ENCODE measurements around the gene MATN1. TPM values are rescaled to one million over a fixed set of nuclear protein-coding genes. Genes with fewer than 3 reads are reported as not detected.
A peak's percentile ranks its signal among the peaks of the same experiment; 100 is the strongest.

The MATN1 gene
- total RNA-seq, 1 experiment from 2014 or later: not detected

DNA sequence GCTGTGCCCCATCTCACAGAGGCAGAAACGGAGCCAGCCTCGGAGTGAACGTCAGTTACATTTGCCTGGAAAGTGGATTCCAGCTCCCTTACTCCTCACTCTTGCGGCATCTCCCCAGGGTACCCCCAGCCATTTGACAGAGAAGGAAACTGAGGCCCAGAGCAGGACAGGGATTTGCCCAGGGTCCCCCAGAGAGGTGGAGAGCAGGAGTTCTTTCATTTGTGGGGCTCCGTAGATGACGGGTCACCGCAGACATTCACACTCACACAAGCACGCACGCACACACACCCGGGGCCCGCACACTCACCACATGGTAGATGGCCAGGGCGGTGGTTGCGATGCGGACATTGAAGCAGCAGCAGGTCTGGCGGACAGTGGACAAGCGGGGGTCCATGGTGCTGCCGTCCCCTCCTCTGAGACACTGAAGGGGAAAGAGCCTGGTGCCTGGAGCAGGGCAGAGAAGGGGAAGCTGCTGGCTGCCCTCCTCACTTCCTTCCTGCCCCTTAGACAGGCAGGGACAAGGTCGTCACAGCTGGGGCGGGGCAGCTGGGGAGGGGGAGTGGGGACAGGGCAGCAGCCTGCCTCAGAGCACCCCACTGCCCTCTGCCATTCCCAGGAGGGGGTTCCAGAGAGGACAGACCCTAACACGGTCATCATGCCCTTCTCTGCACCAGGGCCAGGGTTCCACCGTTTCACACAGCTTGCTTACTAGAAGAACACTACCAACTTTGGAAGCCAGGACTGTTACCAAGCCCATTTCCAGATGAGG is 34.2 kb upstream of the MATN1 start, which contains the start of gene LAPTM5:
LAPTM5 (minus strand) TSS at position 423 of the 769 bp plus-strand sequence; CDS start at position 394, 29 bp downstream.
- no peak for DNase-seq (ENCODE audit: low spot score)

DNA sequence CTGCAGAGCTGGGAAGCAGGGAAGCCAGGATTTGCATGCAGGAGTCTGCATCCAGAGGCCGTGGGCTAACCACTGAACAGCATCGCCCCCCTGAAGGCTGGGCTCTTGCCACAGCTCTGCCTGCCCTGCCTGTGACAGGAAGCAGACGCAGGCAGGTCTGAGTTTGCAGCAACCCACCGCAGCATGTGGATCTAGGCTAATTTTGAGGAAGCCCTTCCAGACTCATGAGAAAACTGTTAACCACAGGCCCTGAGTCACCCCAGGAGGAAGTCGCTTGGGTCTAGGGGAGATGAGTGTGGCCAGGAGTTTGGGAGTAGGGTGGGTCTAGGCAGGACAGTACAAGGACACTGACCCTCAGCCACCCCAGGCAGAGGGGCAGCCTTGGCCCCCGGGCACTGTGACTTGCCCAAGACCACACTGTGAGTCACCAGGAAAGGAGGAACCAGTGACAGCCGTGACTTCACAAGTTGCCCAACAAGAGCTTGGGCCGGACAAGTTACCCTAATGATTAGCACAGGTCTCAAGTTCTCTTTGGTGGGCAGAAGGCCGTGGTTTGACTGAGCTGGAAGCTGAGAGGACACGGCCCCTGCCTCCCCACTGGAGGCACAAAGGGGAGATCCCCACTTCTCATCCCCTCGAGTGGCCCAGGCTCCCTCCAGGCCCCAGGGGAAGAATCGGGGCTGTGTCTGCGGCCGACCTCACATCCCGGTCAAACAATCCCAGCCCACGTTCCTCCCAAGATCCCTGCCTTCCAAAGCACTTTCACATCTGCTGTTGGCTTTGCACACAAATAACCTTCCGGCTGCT is 33.4 kb upstream of the MATN1 start:
- peak; percentile 82 for DNase-seq (ENCODE audit: low spot score)

DNA sequence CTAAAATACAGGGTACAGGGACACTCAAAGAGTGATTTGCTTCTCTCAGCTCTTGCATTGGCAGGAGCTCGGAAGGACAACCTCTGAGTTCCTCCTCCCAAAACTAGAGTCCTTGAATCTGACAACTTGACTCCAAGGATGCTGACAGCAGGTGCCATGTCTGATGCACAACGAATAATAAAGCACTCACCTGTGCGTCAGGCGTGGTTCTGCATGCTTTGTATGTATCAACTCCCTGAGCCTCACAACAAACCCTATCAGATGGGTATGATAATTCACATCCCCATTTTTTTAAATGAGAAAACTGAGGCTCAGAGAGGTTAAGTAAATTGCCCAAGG is 32.8 kb upstream of the MATN1 start:
- no peak for DNase-seq (ENCODE audit: low spot score)

DNA sequence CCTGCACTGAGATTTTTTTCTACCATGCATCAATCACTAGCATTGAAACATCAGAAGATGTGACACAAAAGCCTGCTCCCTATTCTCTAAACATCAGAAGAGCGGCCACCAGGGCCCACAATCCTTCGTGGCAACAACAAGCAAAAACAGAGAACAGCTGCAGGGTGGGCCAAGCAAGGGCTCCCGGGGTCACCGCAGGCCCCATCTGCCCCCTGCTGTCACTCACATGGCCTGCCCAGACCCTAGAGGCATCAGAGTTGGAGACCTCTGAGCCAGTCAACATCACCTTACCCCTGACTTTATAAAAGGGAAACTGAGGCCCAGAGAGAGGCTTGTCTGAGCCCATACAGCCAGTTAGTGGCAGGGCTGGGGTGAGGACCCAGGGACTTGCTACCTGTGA is 32.4 kb upstream of the MATN1 start:
- no peak for DNase-seq (ENCODE audit: low spot score)

DNA sequence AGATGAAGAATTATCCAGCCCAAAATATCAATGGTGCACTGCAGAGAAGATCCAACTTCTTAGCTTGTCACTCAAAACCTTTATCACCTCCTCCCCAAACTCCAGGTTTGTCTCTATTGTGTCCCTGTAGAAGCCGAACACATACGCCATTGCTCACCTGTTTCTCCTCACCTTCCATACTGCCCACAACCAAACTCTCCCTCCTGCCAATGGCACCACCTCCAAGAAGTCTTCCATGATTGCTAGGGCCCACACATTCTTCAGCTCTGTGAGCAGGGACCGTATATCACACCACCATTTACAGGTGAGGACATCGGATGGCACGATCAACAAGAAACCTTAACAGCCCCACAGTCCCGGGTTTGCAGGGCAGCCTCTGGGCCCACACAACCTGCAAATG is 31.9 kb upstream of the MATN1 start:
- no peak for DNase-seq (ENCODE audit: low spot score)

DNA sequence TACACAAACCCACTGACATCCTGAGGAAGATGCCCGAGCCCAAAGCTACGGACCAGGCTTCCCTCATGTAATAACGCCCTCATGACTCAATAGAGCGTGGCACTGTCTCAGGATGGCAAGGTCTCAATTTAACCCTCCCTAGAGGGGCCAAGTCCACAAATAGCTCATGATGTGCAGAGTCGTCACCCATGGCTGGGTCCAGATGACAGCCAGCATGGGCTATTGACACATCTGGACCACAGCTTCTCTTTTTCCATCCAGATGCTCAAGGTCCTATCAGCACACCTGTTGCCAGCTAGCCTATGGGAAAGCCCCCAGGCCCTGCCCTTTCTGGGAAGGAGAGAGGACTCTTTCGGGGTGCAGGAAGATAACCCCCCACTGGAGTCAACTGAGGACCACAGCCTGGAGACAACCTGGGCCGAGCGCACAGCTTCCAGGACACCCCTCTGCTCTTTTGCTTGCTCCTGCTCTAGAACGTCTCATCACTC is 31.3 kb upstream of the MATN1 start:
- DNase-seq (ENCODE audit: low spot score): no peak

GRCh38 chr1:30753660-30754123 is 30.3 kb upstream of the MATN1 start:
- DNase-seq (ENCODE audit: low spot score): no peak

- DNase-seq (ENCODE audit: low spot score): no peak
These were observed 29.7 kb upstream of the MATN1 start for GRCh38 chr1:30753118-30753517.

DNA sequence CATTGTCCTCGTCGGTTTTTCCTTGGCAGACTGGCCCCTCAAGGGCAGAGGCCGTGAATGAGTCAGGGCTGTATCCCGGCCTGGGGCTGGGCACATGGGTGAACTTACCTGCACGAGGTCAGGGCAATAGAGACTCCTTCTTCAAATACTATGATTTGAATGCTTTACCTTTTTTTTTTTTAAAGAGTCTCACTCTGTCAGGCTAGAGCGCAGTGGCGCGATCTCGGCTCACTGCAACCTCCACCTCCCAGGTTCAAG is 29.2 kb upstream of the MATN1 start:
- no peak for DNase-seq (ENCODE audit: low spot score)

DNA sequence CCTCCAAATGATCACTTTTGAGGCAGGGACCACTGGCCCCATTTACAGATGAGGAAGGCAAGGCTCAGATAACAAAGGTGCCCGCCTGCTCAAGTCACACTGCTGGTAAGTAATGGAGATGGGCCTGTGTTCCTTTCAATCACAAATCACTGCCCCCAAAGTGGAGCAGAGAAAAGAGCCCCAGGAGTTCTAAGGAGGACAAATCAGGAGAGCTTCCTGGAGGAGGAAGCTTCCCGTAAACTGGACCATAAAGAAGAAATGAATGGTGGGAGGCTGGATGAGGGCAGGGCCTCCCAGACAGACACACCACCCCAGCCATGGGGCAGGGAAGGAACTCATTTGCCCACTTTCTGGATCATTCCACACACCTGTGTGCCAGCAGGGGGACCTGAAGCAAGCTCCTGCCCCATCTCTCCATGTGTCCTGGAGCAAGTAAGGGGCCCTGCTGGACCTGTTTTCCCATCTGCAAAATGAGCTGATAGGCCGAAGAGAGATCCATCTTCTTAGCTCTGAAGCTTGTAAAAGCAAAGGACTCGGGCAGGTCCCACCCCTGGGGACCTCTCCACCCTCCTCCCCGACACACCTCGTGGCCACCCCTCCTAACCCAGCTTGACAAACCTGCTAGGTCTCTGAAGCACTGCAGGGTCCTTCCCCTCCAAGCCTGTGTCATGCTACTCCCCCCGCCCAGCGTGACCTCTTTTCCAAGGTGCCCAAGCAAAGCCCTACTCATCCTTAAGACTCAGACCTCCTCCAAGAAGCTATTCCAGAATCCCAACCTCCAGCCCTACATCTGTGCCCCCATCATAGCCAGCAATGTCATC is 28.7 kb upstream of the MATN1 start:
- DNase-seq (ENCODE audit: low spot score): no peak

- DNase-seq (ENCODE audit: low spot score): no peak
These were observed 27.4 kb upstream of the MATN1 start for GRCh38 chr1:30750731-30751291.

DNA sequence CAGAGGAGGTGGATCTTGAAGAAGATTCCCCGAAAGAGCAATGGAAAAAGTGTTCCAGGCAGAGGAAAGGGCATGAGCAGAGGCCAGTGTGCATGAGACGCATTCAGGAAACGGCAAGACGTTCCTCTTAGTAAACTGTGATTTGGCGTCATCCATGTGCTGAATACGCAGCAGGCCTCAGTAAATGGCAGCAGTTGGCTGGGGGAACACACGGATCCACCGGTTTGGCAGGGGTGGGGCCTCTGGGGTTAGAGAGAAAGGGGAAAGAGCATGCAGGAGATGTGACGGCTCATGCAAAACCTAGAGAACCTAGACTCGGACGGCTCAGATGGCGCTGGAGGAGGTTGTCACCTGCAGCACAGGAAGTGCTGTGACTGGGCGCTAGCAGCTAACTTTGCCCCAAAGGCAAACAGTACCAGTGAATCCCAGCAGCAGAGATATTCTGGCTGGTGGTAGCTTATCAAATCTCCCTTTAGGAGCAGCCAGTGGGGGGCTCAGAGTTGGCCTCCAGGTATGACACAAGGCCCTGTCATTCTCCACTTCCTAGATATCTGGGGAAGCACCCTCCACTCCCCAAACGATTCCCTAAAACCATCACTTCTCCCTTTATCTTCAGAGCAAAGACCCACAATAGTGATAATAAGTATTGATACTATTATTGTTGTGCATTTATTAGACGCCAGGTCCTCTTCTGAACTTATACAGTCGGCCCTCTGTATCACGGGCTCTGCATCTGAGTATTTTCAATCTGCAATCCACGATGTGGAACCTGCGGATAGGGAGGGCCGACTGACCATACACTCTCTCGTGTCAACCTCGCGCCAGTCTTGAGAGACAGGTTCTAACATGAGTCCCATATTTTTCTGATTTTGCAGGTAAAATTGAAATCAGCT is 26.6 kb upstream of the MATN1 start:
- DNase-seq (ENCODE audit: low spot score): no peak

- DNase-seq (ENCODE audit: low spot score): no peak
These were observed 25.5 kb upstream of the MATN1 start for GRCh38 chr1:30748699-30749401.

DNA sequence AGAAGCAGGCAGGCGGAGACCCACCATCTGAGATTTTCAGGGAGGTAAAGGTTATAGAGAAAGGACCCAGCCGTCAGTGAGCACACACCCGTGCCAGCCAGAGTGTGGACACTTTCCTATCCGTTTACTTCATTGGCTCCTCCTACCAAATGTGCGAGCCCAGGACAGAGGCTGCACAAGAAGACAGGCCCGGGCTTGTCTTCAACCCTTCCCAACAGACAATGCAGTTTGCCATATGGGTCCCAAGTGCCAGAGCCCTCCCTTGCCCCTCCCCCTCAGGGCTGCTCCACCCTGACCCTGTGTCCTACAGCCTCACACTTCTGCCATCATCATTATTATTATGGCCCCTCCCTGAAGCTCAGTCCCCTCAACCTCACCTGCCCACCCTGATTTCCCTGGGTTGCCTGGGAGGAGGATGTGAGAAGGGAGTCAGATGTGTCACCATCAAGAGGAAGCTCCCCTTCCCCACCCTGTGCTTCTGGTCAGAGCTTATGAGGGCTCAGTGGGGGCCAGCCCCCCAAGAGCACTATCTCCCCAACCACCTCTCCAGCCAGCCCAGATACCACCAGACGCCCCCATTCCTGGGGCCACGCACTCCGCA is 24.8 kb upstream of the MATN1 start:
- no peak for DNase-seq (ENCODE audit: low spot score)

GRCh38 chr1:30747033-30748008 is 23.9 kb upstream of the MATN1 start:
- DNase-seq (ENCODE audit: low spot score): no peak

DNA sequence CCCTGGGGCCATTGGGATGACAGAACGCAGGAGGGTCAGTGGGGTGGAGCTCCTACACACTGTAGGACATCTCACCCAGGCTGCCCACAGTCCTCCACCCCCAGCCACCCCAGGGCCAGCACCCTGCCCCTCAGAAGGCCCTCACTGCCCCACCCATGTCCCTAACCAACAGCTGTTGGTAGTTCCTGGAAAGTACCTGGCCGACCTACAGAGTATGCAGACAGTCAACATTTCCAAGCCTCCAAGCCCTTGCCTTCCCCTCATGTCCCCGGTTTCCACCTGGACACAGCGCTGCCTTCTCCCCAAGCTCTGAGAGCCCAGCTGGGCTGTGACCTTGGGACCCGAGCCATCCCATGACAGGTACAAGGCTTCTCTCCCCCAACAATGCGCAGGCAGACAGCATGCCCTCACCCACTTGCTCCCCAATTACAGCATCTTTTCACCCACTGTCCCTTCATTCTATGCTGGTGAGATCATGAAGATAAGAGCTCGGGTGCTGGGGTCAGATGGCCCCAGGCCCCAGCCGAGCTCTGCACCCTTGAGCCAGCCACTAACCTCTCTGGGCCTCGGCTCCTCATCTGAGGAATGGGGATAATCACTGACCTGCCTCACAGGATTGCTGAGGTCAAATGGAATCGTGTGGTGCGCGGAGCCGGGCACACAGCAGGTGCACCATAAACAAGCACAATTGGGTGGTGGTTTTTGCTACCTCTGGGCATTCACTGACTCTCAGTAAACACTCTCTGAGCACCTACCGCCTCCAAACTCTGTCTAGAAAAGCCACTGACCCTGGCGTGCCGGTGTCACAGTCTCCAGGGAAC is 23.0 kb upstream of the MATN1 start:
- DNase-seq (ENCODE audit: low spot score): no peak

DNA sequence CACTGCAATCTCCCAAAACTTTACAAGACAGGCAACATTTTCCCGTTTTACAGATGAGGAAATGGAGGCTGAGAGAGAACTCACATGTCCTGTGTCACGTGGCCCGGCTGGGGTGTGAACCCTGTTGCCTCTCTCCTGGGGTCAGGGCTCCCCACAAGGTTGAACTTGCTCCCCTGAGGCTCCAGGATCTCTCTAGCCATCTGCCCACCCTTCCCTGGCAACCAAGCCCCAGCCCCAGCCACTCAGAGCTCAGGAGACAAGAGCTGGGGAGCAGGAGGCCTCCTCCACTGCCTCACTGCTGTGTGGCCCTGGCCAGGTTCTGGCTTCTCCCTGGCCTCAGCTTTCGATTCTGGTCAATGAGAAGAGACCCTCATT is 22.4 kb upstream of the MATN1 start:
- DNase-seq (ENCODE audit: low spot score): no peak
